GM19467 (cell line): Measurements from ENCODE around the gene TOB1.

Source experiments
- ATAC-seq: cut with Tn5 transposase; IDR thresholded peaks from one replicate; pipeline ENCODE4 v1.9.1; 2021; ENCODE audit warnings: mild to moderate bottlenecking, moderate library complexity; ENCODE audit not compliant: unreplicated experiment

Gene TOB1, protein sequence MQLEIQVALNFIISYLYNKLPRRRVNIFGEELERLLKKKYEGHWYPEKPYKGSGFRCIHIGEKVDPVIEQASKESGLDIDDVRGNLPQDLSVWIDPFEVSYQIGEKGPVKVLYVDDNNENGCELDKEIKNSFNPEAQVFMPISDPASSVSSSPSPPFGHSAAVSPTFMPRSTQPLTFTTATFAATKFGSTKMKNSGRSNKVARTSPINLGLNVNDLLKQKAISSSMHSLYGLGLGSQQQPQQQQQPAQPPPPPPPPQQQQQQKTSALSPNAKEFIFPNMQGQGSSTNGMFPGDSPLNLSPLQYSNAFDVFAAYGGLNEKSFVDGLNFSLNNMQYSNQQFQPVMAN

GRCh38 chr17:50866261-50866949, at the start of gene TOB1:
TSS of gene TOB1 (minus strand) at chr17:50866354. CDS start at chr17:50864017, 2,337 bp downstream.
- peak; percentile 60 for ATAC-seq

DNA sequence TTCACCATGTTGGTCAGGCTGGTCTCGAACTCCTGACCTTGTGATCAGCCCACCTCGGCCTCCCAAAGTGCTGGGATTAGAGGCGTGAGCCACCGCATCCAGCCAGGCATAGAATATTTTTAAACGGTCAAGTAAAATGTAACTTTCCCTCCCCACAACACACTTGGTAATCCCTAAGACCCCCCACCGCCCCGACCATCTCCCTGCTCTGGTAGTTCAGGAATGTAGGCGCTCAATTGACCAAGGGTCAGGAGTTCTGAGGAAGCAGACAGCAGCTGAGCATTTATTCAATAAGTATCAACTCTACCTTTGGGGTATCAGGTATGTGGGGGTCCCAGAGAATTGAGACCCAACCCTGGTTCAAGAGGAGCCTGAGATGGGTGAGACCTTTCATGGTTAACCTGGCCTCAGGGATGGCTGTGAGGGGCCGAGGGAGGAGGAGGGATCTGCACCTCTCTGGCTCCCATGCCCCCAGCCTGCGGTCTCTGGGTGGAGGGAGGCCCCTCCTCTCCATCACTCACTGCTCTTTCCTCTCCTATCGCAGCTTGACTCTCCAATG, 48.4 kb upstream of the TOB1 start:
- ATAC-seq: no peak

DNA sequence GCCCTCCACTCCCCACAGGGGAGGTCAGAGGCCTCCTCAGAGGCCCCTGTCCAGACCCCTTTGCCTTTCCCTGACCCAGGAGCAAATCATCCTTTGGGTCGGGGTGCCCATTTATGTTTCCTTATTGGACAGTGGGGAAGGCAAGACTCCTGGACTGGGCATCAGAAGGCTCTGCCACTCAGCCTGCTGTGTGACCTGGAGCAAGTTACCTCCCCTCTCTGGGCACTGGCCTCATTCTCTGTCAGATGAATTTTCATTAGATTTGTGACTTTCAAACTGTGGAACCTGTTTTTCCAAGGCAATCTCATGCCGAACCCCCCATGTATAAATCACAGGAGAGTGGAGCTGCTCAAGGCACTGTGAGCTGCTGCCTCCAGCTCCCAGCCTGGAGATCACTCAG, 47.0 kb upstream of the TOB1 start:
- ATAC-seq: no peak

DNA sequence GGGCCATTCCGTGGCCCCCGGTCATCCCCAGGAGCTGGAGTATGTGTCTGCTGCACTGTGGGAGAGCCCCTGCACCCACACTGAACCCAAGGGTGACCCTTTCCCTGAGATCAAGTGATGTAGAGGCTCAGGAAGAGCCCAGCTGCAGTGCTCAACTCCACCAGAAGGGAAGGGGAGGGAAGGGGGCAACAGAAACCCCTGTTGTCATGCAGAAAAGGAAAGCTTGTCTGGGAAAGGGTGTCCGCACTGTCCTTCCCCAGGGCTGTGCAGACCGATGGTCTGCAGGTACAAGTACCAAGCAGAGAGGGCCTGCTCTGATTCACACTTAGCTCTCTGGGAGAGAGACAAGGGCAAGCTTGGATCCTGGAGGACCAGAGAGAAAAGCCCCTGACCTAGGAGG, 45.7 kb upstream of the TOB1 start:
- no peak for ATAC-seq

DNA sequence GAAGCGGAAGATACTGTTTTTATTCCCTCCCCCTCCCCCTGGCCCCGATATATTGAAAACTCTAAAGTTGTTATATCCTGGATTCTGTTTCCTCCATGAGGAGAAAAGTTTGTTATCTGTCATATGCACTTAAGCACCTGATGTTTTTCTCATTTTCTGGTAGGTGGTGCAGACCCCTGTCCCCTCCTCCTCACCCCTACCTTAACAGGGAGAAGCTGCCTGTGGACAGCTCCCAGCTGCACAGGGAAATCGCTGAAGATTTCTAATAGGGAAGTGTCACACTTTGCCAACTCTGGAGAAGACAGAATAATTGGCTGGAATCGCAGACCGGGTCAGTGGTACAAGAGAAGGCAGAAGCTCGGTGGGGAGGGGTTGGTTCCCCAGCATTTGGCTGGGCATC, 45.3 kb upstream of the TOB1 start:
- ATAC-seq: no peak

DNA sequence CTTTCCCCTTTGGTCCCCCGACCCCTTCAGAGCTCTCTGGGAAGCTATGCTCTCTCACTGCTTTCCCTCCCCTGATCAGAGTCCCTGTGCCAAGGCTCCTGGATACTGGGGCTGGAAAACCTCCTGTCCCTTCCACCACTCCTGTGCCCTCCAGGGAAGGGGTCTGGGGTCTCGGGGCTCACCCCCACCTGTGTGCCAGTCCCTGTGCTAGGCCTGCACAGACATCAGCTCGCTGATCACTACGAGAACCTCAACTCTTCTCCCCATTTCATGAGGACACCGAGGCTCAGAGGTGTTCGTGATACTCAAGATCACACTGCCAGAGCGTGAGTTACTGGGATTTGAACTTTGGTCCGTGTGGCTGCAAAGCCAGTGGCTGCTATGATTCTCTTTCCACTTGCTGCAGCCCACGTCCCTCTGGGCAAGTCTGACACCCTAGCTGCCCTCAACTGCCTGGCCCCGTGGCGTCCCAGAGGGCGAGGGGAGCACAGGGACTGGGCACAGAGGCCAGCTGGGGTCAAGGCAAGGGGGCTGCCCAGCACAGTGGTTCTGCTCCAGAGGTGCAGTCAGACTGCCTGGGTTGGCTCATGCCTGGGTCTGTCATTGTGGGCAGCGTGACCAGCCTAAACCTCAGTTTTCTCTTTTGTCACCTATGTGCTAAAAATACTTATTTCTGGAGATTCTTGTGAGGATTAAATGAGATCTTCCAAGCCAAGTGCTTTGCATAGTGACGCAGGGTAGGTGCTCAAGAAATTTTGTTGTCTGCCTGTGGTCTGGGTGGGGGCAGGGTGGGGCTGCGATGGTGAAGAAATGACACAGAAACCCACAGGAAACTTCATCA, 43.8 kb upstream of the TOB1 start:
- ATAC-seq: no peak

GRCh38 chr17:50908860-50909764, 43.0 kb upstream of the TOB1 start:
- no peak for ATAC-seq

DNA sequence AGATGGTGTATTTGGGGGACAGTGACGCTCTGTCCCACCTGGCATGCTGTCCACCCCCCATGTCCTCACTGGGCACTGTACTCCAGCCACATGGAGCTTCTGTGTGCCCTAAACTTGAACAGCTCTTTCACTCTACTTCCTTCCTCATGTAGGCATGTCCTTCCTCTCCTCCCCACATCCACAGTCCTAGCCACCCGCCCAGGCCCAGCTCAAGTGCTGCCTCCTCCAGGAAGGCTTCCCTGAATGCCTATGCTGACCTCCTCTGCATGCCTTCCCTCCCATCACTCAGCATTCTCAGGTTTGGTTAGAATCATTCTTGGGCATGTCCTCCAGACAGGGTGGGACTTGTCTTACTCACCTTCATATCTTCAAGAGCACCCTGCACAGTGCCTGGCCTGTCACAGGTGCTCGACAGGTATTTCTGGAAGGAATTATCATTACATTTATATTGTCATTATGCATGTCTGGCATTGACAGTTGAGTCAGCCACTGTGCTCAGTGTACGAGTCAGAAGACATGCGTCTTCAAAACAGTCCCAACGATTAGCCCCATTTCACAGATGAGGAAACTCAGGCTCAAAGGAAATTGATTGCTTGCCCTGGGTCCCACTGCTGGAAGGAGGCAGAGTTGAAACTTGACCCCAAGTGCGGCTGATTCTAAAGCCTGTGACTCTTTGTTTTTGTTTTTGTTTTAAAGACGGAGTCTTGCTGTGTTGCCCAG, 42.1 kb upstream of the TOB1 start:
- ATAC-seq: no peak

DNA sequence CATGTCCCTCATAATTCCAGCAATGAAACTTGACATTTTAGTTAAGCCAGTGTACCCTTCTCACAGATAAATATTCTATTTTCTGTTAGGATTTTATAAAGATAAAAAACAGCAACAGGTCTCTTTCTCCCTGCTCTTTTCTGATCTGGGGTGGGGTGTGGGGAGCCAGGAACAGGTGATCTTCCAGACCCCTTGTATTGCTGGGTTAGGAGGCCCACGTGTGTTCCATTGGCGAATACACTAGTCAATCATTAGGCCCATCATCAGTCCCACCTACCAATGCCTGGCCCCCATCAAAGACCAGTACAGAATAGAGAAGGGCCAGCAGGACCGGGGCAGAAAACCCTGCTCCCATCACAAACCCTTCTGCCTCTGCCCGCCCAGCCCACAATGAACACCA, 40.3 kb upstream of the TOB1 start:
- no peak for ATAC-seq

GRCh38 chr17:50905460-50905803, 39.3 kb upstream of the TOB1 start:
- ATAC-seq: no peak

DNA sequence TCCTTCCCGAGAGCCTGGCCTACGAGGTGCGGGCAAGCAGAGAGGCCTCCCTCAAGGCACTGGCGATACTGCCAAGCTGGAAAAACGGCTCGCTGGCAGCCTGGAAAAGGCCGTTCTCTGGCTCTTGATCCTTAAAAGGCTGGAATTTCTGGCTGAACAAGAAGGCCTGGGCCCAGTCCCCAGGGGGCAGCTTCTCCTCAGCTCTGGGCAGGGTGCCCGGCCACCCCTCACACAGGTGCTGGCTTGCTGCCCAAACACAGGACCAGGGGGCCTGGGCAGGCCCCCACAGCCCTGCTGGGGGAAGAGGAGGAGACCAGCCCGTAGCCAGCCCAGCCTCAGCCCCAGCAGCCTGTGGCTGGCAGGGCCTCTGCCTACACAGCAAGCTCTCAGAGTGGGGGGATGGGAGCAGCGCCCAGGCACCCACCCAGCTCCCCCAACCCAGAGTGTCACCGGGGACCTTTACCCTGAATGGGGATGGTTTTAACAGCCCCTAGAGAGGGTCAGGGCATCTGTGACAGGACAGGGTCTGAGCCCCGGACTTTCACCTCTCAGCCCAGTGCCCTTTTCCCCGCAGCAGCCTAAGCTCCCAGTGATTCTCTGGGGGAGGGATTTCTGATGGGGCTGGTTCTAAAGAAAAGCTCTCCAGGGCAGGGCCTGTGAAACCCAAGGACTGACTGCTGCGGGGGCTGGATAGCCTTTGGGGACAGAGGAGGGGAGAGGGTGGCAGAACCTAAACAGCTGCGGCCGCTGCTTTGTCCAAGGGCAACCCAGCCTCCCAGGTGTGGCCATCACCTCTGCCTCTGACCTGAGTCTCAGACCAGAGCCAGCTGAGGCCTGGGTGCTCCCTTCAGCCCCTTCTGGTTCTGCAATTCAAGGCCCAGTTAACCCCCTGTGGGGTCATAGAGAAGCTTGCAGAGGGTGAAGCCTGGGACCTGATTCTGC, 38.6 kb upstream of the TOB1 start:
- no peak for ATAC-seq

GRCh38 chr17:50903604-50904517, 37.7 kb upstream of the TOB1 start:
- no peak for ATAC-seq

DNA sequence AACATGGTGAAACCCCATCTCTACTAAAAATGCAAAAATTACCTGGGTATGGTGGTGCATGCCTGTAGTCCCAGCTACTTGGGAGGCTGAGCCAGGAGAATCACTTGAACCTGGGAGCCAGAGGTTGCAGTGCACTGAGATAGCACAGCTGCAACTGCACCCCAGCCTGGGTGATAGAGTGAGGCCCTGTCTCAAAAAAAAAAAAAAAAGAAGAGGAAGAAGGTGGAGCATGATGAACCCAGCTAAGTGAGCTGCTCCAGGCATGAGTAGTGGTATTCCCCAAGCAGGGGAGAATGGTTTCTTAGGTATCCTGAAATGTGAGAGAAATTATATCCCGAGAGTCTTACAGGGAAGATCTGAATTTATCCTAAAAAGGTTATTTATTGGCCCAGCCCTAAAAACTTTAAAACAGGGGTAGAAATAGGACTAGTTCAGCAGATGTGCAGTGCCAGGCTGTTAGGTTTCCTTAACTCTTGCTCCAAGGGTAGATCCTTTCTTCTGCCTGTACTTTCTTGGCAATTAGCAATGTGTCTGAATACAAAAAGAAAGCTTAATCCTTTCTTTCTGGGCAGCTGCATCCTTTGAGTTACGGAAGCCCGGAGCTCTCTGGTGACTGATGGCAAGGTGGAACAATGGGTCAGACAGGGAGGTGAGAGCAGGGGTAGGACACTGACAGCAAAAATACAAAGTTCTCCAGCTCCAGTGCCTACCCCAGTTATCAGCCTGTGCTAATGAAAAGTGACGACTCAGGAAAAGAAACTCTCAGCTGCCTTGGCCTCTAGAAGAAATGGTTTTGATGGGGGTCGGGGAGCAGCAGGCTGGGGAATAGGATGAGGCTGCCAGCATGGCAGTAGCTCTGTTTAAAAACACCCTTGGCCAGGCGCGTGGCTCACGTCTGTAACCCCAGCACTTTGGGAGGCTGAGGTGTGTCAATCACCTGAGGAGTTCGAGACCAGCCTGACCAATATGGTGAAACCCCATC, 36.5 kb upstream of the TOB1 start:
- ATAC-seq: no peak

DNA sequence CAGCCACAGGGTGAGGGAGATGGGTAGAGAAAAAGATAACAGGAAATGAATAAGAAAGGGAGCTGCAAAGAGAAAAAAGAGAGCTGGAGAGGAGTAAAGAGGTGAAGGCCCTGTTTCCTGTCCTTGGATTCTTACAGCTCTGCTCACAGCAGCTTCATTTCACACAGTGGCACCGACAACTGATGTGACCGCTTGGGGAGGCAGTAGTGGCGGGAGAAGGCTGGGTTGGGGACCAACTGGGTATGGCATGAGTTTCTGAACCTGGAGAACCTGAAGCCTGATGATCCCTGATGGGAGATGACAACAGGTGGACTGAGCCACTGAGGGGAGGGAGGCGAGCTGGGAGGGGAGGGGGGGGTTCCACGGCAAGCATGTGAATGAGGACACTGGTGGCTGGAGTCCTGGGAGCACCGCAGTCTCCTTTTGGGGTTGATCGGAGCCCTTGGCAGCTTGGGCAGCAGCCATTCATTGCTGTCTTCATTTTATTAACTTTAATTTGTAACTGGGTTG, 34.3 kb upstream of the TOB1 start:
- ATAC-seq: no peak

GRCh38 chr17:50899559-50900319, 33.6 kb upstream of the TOB1 start:
- no peak for ATAC-seq
